DLD1 (cell line): ENCODE data around the gene CNPY4.

ENCODE experiments used
- in situ Hi-C: cut with HindIII; loops from 2 replicates; pipeline ENCODE4 v1.10.0; 2017; ENCODE audit warnings: low sequenced_read_pairs

Gene CNPY4

GRCh38 chr7:100091411-100092181 is 27.8 kb upstream of the CNPY4 start:
- in situ Hi-C loops: no loop called here

GRCh38 chr7:100093054-100093453 is 26.4 kb upstream of the CNPY4 start:
- in situ Hi-C loops: no loop called here

GRCh38 chr7:100093498-100093897 is 25.9 kb upstream of the CNPY4 start:
- in situ Hi-C loops: no loop called here

- in situ Hi-C loops: no loop called here
Observed at GRCh38 chr7:100093925-100094486, 25.4 kb upstream of the CNPY4 start.

GRCh38 chr7:100095289-100095688 is 24.1 kb upstream of the CNPY4 start:
- in situ Hi-C loops: no loop called here

GRCh38 chr7:100095704-100096103 is 23.7 kb upstream of the CNPY4 start:
- in situ Hi-C loops: no loop called here

- in situ Hi-C loops: no loop called here
Observed at GRCh38 chr7:100098913-100099312, 20.5 kb upstream of the CNPY4 start.

GRCh38 chr7:100099452-100099851 is 20.0 kb upstream of the CNPY4 start:
- in situ Hi-C loops: no loop called here

- in situ Hi-C loops: no loop called here
Observed at GRCh38 chr7:100100420-100101015, 18.9 kb upstream of the CNPY4 start.

- in situ Hi-C loops: no loop called here
Observed at GRCh38 chr7:100101016-100101862, 18.2 kb upstream of the CNPY4 start, which contains the start of the genes AP4M1 and MCM7. TSS of gene AP4M1 (plus strand) at chr7:100101643. CDS start at chr7:100101715, 72 bp downstream. TSS of gene MCM7 (minus strand) at chr7:100101397. CDS start at chr7:100101294, 103 bp downstream.

GRCh38 chr7:100102950-100103840 is 16.2 kb upstream of the CNPY4 start:
- in situ Hi-C loops: no loop called here

- in situ Hi-C loops: no loop called here
Observed at GRCh38 chr7:100105534-100105933, 13.9 kb upstream of the CNPY4 start.

- in situ Hi-C loops: no loop called here
Observed at GRCh38 chr7:100106633-100107032, 12.8 kb upstream of the CNPY4 start.

- in situ Hi-C loops: no loop called here
Observed at GRCh38 chr7:100107125-100107737, 12.2 kb upstream of the CNPY4 start.

- in situ Hi-C loops: no loop called here
Observed at GRCh38 chr7:100107890-100108289, 11.5 kb upstream of the CNPY4 start.

GRCh38 chr7:100109521-100110163 is 9.8 kb upstream of the CNPY4 start:
- in situ Hi-C loops: no loop called here

- in situ Hi-C loops: no loop called here
Observed at GRCh38 chr7:100111156-100111555, 8.3 kb upstream of the CNPY4 start.

- in situ Hi-C loops: no loop called here
Observed at GRCh38 chr7:100111914-100112313, 7.5 kb upstream of the CNPY4 start.

- in situ Hi-C loops: no loop called here
Observed at GRCh38 chr7:100115026-100115425, 4.4 kb upstream of the CNPY4 start.
